Left ventricle myocardium superior (tissue), 1 donor: ENCODE data around the gene CD300LB. TPM values are rescaled to one million over a fixed set of nuclear protein-coding genes. Genes with fewer than 3 reads are reported as not detected.
"Not testable (repeated sequence)": the region's sequence is repeated elsewhere in the genome, so short reads cannot be mapped to it uniquely, and the experiment has no call there.

Source experiments
- ATAC-seq: fragments of 200-7000 bp; cut with Tn5 transposase; one replicate; pipeline ENCODE4 v1.9.1; 2020; ENCODE audit warnings: mild to moderate bottlenecking, moderate library complexity
- DNase-seq: peaks from one replicate; pipeline ENCODE4 v3.0.0-alpha.2; 2020
- intact Hi-C: fragments of 100-400 bp; cut with micrococcal nuclease; formaldehyde crosslinking; loops from one replicate; pipeline ENCODE4 v1.11.0; 2022
- total RNA-seq: library from RNA; stranded (reverse); fragmentation: NEBNext Ultra II Directional; extraction: Animal tissue kit (Norgen Biotek cat#: 25700); gene quantifications from one replicate; pipeline ENCODE4 v1.2.1, GENCODE V29; 2021
- donor health status: DM: no; HTN: yes; CAD: no; lungs with severe emphysema.

The CD300LB gene
- total RNA-seq, 1 donor from 2014 or later: 0.25 TPM

- DNase-seq (no peak), ATAC-seq (peak; percentile 50)
- intact Hi-C loops: no loop called here
Observed at GRCh38 chr17:74528491-74529199, 2.6 kb downstream of the CD300LB start.

GRCh38 chr17:74527756-74528155, 3.5 kb downstream of the CD300LB start:
- DNase-seq (no peak), ATAC-seq (no peak)
- intact Hi-C loops: no loop called here

GRCh38 chr17:74527081-74527480, 4.2 kb downstream of the CD300LB start:
- ATAC-seq: no peak
- intact Hi-C loops: no loop called here
- no peak for DNase-seq

- DNase-seq: no peak
- intact Hi-C loops: no loop called here
- ATAC-seq: no peak
Observed at GRCh38 chr17:74526681-74527080, 4.6 kb downstream of the CD300LB start.

- ATAC-seq (no peak), DNase-seq (no peak)
- intact Hi-C loops: no loop called here
Observed at GRCh38 chr17:74525781-74526288, 5.4 kb downstream of the CD300LB start.

GRCh38 chr17:74525465-74525725, 5.9 kb downstream of the CD300LB start:
- DNase-seq: no peak
- intact Hi-C loops: no loop called here

GRCh38 chr17:74524653-74525464, 6.4 kb downstream of the CD300LB start:
- ATAC-seq: no peak
- DNase-seq: no peak
- intact Hi-C loops: no loop called here

More at GRCh38 chr17:74525465-74525725, 5.9 kb downstream of the CD300LB start:
- no peak for ATAC-seq

GRCh38 chr17:74523308-74523707, 8.0 kb downstream of the CD300LB start:
- intact Hi-C loops: no loop called here
- ATAC-seq (no peak), DNase-seq (no peak)

GRCh38 chr17:74522381-74523105, 8.7 kb downstream of the CD300LB start:
- no peak for DNase-seq
- ATAC-seq: no peak
- intact Hi-C loops: no loop called here

GRCh38 chr17:74521701-74522201, 9.5 kb downstream of the CD300LB start:
- intact Hi-C loops: no loop called here
- ATAC-seq (peak; percentile 63), DNase-seq (no peak)

GRCh38 chr17:74520790-74521480, 10.3 kb downstream of the CD300LB start:
- intact Hi-C loops: no loop called here
- no peak for DNase-seq
- ATAC-seq: peak; percentile 75

- intact Hi-C loops: no loop called here
- no peak for DNase-seq
- peak; percentile 77 for ATAC-seq
Observed at GRCh38 chr17:74520016-74520434, 11.2 kb downstream of the CD300LB start.

GRCh38 chr17:74518413-74518981, 12.8 kb downstream of the CD300LB start:
- intact Hi-C loops, DNase-seq, ATAC-seq: not testable (repeated sequence)

GRCh38 chr17:74516561-74517328, 14.5 kb downstream of the CD300LB start:
- no peak for ATAC-seq
- no peak for DNase-seq
- intact Hi-C loops: no loop called here

GRCh38 chr17:74515941-74516340, 15.3 kb downstream of the CD300LB start:
- DNase-seq (no peak), ATAC-seq (no peak)
- intact Hi-C loops: no loop called here

GRCh38 chr17:74514632-74515334, 16.5 kb downstream of the CD300LB start:
- no peak for ATAC-seq
- no peak for DNase-seq
- intact Hi-C loops: no loop called here

GRCh38 chr17:74513987-74514631, 17.2 kb downstream of the CD300LB start:
- DNase-seq (no peak), ATAC-seq (no peak)
- intact Hi-C loops: no loop called here
